ENCODE measurements around the gene PGAP3. TPM values are rescaled to one million over a fixed set of nuclear protein-coding genes. Genes with fewer than 3 reads are reported as not detected.
"Not testable (repeated sequence)": the region's sequence is repeated elsewhere in the genome, so short reads cannot be mapped to it uniquely, and the experiment has no call there.

PGAP3 gene
- total and polyA plus RNA-seq, 4 donors = 9.7 to 30.4 (median 25.9) TPM

GRCh38 chr17:39726617-39727016 lies 38.8 kb upstream of the PGAP3 start:
- Histone ChIP-seq H3K4me1 (ENCODE audit: control insufficient read depth, insufficient read depth, low read length) (peaks cover 11% of the 10 kb centered on the region), H3K27me3 (ENCODE audit: control insufficient read depth, insufficient read depth, low read length) (no peaks in the 10 kb centered on the region), H3K9me3 (ENCODE audit: control insufficient read depth, insufficient read depth, low read length) (no peaks in the 10 kb centered on the region), H3K27ac (ENCODE audit: low read depth, low read length) (no peak overlapping the region), H3K4me3 (ENCODE audit: low read depth, low read length) (no peak overlapping the region), H3K36me3 (ENCODE audit: control insufficient read depth, insufficient read depth, low read length) (peaks cover 63% of the 10 kb centered on the region)
- 89% methylated on average over 8 of the region's 9 CpGs for WGBS (ENCODE audit: insufficient coverage)
- no peak for DNase-seq (ENCODE audit: low read depth in 4 of 6, low spot score in 6 of 6)

- WGBS (ENCODE audit: insufficient coverage) = no CpG with 5 or more reads among the region's 1 CpG
- H3K36me3 ChIP-seq (ENCODE audit: control insufficient read depth, insufficient read depth, low read length) = peaks cover 63% of the 10 kb centered on the region
- H3K4me3 ChIP-seq (ENCODE audit: low read depth, low read length) = not testable (repeated sequence)
Measured at GRCh38 chr17:39725923-39726322, 38.1 kb upstream of the PGAP3 start.

GRCh38 chr17:39724731-39725130 lies 36.9 kb upstream of the PGAP3 start:
- peaks cover 64% of the 10 kb centered on the region for H3K36me3 ChIP-seq (ENCODE audit: control insufficient read depth, insufficient read depth, low read length)
- no peaks in the 10 kb centered on the region for H3K9me3 ChIP-seq (ENCODE audit: control insufficient read depth, insufficient read depth, low read length)
- H3K27me3 ChIP-seq (ENCODE audit: control insufficient read depth, insufficient read depth, low read length) = no peaks in the 10 kb centered on the region
- DNase-seq (ENCODE audit: low read depth in 4 of 6, low spot score in 6 of 6) = no peak
- no peak overlapping the region for H3K27ac ChIP-seq (ENCODE audit: low read depth, low read length)
- no peak overlapping the region for H3K4me3 ChIP-seq (ENCODE audit: low read depth, low read length)
- H3K4me1 ChIP-seq (ENCODE audit: control insufficient read depth, insufficient read depth, low read length) = peaks cover 2% of the 10 kb centered on the region
- WGBS (ENCODE audit: insufficient coverage) = 97% methylated on average over 13 of the region's 13 CpGs

More at GRCh38 chr17:39725923-39726322, 38.1 kb upstream of the PGAP3 start:
- not testable (repeated sequence) for H3K27me3 ChIP-seq (ENCODE audit: control insufficient read depth, insufficient read depth, low read length); H3K27ac ChIP-seq (ENCODE audit: low read depth, low read length); DNase-seq (ENCODE audit: low read depth in 4 of 6, low spot score in 6 of 6); H3K9me3 ChIP-seq (ENCODE audit: control insufficient read depth, insufficient read depth, low read length)
- peaks cover 11% of the 10 kb centered on the region for H3K4me1 ChIP-seq (ENCODE audit: control insufficient read depth, insufficient read depth, low read length)

- no peaks in the 10 kb centered on the region for H3K27me3 ChIP-seq (ENCODE audit: control insufficient read depth, insufficient read depth, low read length)
- WGBS (ENCODE audit: insufficient coverage) = 82% methylated on average over 17 of the region's 34 CpGs
- no peaks in the 10 kb centered on the region for H3K9me3 ChIP-seq (ENCODE audit: control insufficient read depth, insufficient read depth, low read length)
- no peak overlapping the region for H3K4me3 ChIP-seq (ENCODE audit: low read depth, low read length)
- no peak for DNase-seq (ENCODE audit: low read depth in 4 of 6, low spot score in 6 of 6)
- H3K4me1 ChIP-seq (ENCODE audit: control insufficient read depth, insufficient read depth, low read length) = no peaks in the 10 kb centered on the region
- H3K27ac ChIP-seq (ENCODE audit: low read depth, low read length) = no peak overlapping the region
- H3K36me3 ChIP-seq (ENCODE audit: control insufficient read depth, insufficient read depth, low read length) = peaks cover 62% of the 10 kb centered on the region
Measured at GRCh38 chr17:39722965-39723848, 35.4 kb upstream of the PGAP3 start.

- 100% methylated on average over 3 of the region's 6 CpGs for WGBS (ENCODE audit: insufficient coverage)
- Histone ChIP-seq H3K27me3 (ENCODE audit: control insufficient read depth, insufficient read depth, low read length) (no peaks in the 10 kb centered on the region), H3K9me3 (ENCODE audit: control insufficient read depth, insufficient read depth, low read length) (no peaks in the 10 kb centered on the region), H3K27ac (ENCODE audit: low read depth, low read length) (no peak overlapping the region), H3K4me3 (ENCODE audit: low read depth, low read length) (no peak overlapping the region), H3K36me3 (ENCODE audit: control insufficient read depth, insufficient read depth, low read length) (peaks cover 54% of the 10 kb centered on the region), H3K4me1 (ENCODE audit: control insufficient read depth, insufficient read depth, low read length) (no peaks in the 10 kb centered on the region)
- no peak for DNase-seq (ENCODE audit: low read depth in 4 of 6, low spot score in 6 of 6)
Measured at GRCh38 chr17:39722104-39722503, 34.2 kb upstream of the PGAP3 start.

- H3K4me3 ChIP-seq (ENCODE audit: low read depth, low read length) = no peak overlapping the region
- H3K4me1 ChIP-seq (ENCODE audit: control insufficient read depth, insufficient read depth, low read length) = no peaks in the 10 kb centered on the region
- H3K36me3 ChIP-seq (ENCODE audit: control insufficient read depth, insufficient read depth, low read length) = peaks cover 54% of the 10 kb centered on the region
- WGBS (ENCODE audit: insufficient coverage) = 91% methylated on average over 2 of the region's 7 CpGs
- H3K27ac ChIP-seq (ENCODE audit: low read depth, low read length) = no peak overlapping the region
- H3K27me3 ChIP-seq (ENCODE audit: control insufficient read depth, insufficient read depth, low read length) = no peaks in the 10 kb centered on the region
- DNase-seq (ENCODE audit: low read depth in 4 of 6, low spot score in 6 of 6) = no peak
- no peaks in the 10 kb centered on the region for H3K9me3 ChIP-seq (ENCODE audit: control insufficient read depth, insufficient read depth, low read length)
Measured at GRCh38 chr17:39719563-39720355, 31.9 kb upstream of the PGAP3 start.

GRCh38 chr17:39717660-39718059 lies 29.8 kb upstream of the PGAP3 start:
- Histone ChIP-seq H3K36me3 (ENCODE audit: control insufficient read depth, insufficient read depth, low read length) (peaks cover 38% of the 10 kb centered on the region), H3K27me3 (ENCODE audit: control insufficient read depth, insufficient read depth, low read length) (no peaks in the 10 kb centered on the region), H3K9me3 (ENCODE audit: control insufficient read depth, insufficient read depth, low read length) (no peaks in the 10 kb centered on the region), H3K4me3 (ENCODE audit: low read depth, low read length) (no peak overlapping the region), H3K27ac (ENCODE audit: low read depth, low read length) (no peak overlapping the region), H3K4me1 (ENCODE audit: control insufficient read depth, insufficient read depth, low read length) (no peaks in the 10 kb centered on the region)
- DNase-seq (ENCODE audit: low read depth in 4 of 6, low spot score in 6 of 6) = no peak
- 78% methylated on average over 4 of the region's 6 CpGs for WGBS (ENCODE audit: insufficient coverage)

GRCh38 chr17:39716879-39717536 lies 29.2 kb upstream of the PGAP3 start:
- no peak overlapping the region for H3K27ac ChIP-seq (ENCODE audit: low read depth, low read length)
- H3K4me3 ChIP-seq (ENCODE audit: low read depth, low read length) = no peak overlapping the region
- H3K27me3 ChIP-seq (ENCODE audit: control insufficient read depth, insufficient read depth, low read length) = no peaks in the 10 kb centered on the region
- WGBS (ENCODE audit: insufficient coverage) = 94% methylated on average over 9 of the region's 11 CpGs
- H3K36me3 ChIP-seq (ENCODE audit: control insufficient read depth, insufficient read depth, low read length) = peaks cover 38% of the 10 kb centered on the region
- no peaks in the 10 kb centered on the region for H3K9me3 ChIP-seq (ENCODE audit: control insufficient read depth, insufficient read depth, low read length)
- DNase-seq (ENCODE audit: low read depth in 4 of 6, low spot score in 6 of 6) = no peak
- no peaks in the 10 kb centered on the region for H3K4me1 ChIP-seq (ENCODE audit: control insufficient read depth, insufficient read depth, low read length)

- Histone ChIP-seq H3K36me3 (ENCODE audit: control insufficient read depth, insufficient read depth, low read length) (peaks cover 39% of the 10 kb centered on the region), H3K4me1 (ENCODE audit: control insufficient read depth, insufficient read depth, low read length) (no peaks in the 10 kb centered on the region), H3K9me3 (ENCODE audit: control insufficient read depth, insufficient read depth, low read length) (no peaks in the 10 kb centered on the region), H3K27me3 (ENCODE audit: control insufficient read depth, insufficient read depth, low read length) (no peaks in the 10 kb centered on the region), H3K27ac (ENCODE audit: low read depth, low read length) (no peak overlapping the region), H3K4me3 (ENCODE audit: low read depth, low read length) (no peak overlapping the region)
- no peak for DNase-seq (ENCODE audit: low read depth in 4 of 6, low spot score in 6 of 6)
- 90% methylated on average over 14 of the region's 15 CpGs for WGBS (ENCODE audit: insufficient coverage)
Measured at GRCh38 chr17:39716073-39716818, 28.4 kb upstream of the PGAP3 start.

All from spinal cord (tissue), 10 donors.